Skin epidermis (tissue), 12 donors: ENCODE data around the gene CCDC116.

Source experiments
- H3K27ac ChIP-seq, 21 experiments: fragments of 200-600 bp; sonication (generic) in 11 of 21; one replicate each; pipeline ENCODE4 v1.5.0; 2020; ENCODE audit warnings: mild to moderate bottlenecking in 3 of 21, inconsistent platforms in 2 of 21, moderate library complexity in 2 of 21
- H3K4me3 ChIP-seq, 7 experiments: fragments of 200-600 bp; sonication (generic) in 2 of 7; one replicate each; pipeline ENCODE4 v1.5.0; 2020; ENCODE audit warnings: inconsistent platforms in 2 of 7, mild to moderate bottlenecking in 2 of 7, moderate library complexity in 1 of 7

The CCDC116 gene

GRCh38 chr22:21646608-21647590 lies 14.3 kb downstream of the CCDC116 start:
- H3K4me3 ChIP-seq = no peak overlapping the region
- no peak overlapping the region for H3K27ac ChIP-seq

GRCh38 chr22:21650280-21650679 lies 17.7 kb downstream of the CCDC116 start:
- Histone ChIP-seq H3K27ac (no peak overlapping the region), H3K4me3 (no peak overlapping the region)

GRCh38 chr22:21650823-21651520 lies 18.4 kb downstream of the CCDC116 start:
- H3K4me3 ChIP-seq = peak overlapping the region; percentile 41 to 58 (median 46)
- peak overlapping the region in 2 of 21 experiments; percentile 10 to 66 for H3K27ac ChIP-seq

GRCh38 chr22:21651521-21652009 lies 19.0 kb downstream of the CCDC116 start:
- H3K4me3 ChIP-seq = peak overlapping the region; percentile 41 to 58 (median 46)
- H3K27ac ChIP-seq = peak overlapping the region in 4 of 21 experiments; percentile 10 to 66 (median 56)

- H3K4me3 ChIP-seq = peak overlapping the region; percentile 41 to 58 (median 46)
- H3K27ac ChIP-seq = peak overlapping the region in 5 of 21 experiments; percentile 3 to 54 (median 49)
Measured at GRCh38 chr22:21652010-21652546, 19.5 kb downstream of the CCDC116 start.

- peak overlapping the region in 3 of 21 experiments; percentile 15 to 54 (median 49) for H3K27ac ChIP-seq
- H3K4me3 ChIP-seq = peak overlapping the region; percentile 41 to 58 (median 46)
Measured at GRCh38 chr22:21652547-21653545, 20.3 kb downstream of the CCDC116 start.

GRCh38 chr22:21657020-21657359 lies 24.4 kb downstream of the CCDC116 start:
- peak overlapping the region in 6 of 7 experiments; percentile 42 to 57 (median 52) for H3K4me3 ChIP-seq
- no peak overlapping the region for H3K27ac ChIP-seq

GRCh38 chr22:21657360-21658032 lies 24.9 kb downstream of the CCDC116 start:
- H3K4me3 ChIP-seq = peak overlapping the region; percentile 35 to 57 (median 51)
- H3K27ac ChIP-seq = peak overlapping the region in 4 of 21 experiments; percentile 8 to 45 (median 28)

GRCh38 chr22:21659864-21660525 lies 27.4 kb downstream of the CCDC116 start:
- no peak overlapping the region for H3K27ac ChIP-seq
- H3K4me3 ChIP-seq = no peak overlapping the region

GRCh38 chr22:21660904-21661303 lies 28.3 kb downstream of the CCDC116 start:
- Histone ChIP-seq H3K4me3 (no peak overlapping the region), H3K27ac (no peak overlapping the region)

- H3K27ac ChIP-seq = no peak overlapping the region
- H3K4me3 ChIP-seq = no peak overlapping the region
Measured at GRCh38 chr22:21661991-21662390, 29.4 kb downstream of the CCDC116 start.

- no peak overlapping the region for H3K4me3 ChIP-seq
Measured at GRCh38 chr22:21663738-21664137, 31.2 kb downstream of the CCDC116 start.

GRCh38 chr22:21665047-21665851 lies 32.7 kb downstream of the CCDC116 start:
- H3K27ac ChIP-seq = peak overlapping the region in 20 of 21 experiments; percentile 71 to 98 (median 88)
- peak overlapping the region; percentile 52 to 94 (median 88) for H3K4me3 ChIP-seq

More at GRCh38 chr22:21663738-21664137, 31.2 kb downstream of the CCDC116 start:
- no peak overlapping the region for H3K27ac ChIP-seq

- peak overlapping the region; percentile 52 to 94 (median 88) for H3K4me3 ChIP-seq
- peak overlapping the region in 16 of 21 experiments; percentile 71 to 98 (median 88) for H3K27ac ChIP-seq
Measured at GRCh38 chr22:21666786-21667185, 34.2 kb downstream of the CCDC116 start.

- Histone ChIP-seq H3K4me3 (no peak overlapping the region), H3K27ac (peak overlapping the region in 1 of 21 experiments; percentile 17)
Measured at GRCh38 chr22:21669026-21669425, 36.5 kb downstream of the CCDC116 start.

GRCh38 chr22:21672107-21672629 lies 39.6 kb downstream of the CCDC116 start:
- no peak overlapping the region for H3K4me3 ChIP-seq
- no peak overlapping the region for H3K27ac ChIP-seq
